PFSK-1 (cell line): ENCODE data around the gene AP3S1.

Experiments used
- POLR2AphosphoS5 ChIP-seq: IDR thresholded peaks from 2 replicates; pipeline ENCODE4 v1.6.1; 2012; ENCODE audit warnings: low read depth, mild to moderate bottlenecking, control low read depth, low read length, moderate library complexity
- SIN3A ChIP-seq: IDR thresholded peaks from 2 replicates; pipeline ENCODE4 v1.6.1; 2012; ENCODE audit warnings: mild to moderate bottlenecking, low read length, moderate library complexity, borderline replicate concordance; ENCODE audit not compliant: insufficient read depth
- TAF1 ChIP-seq: IDR thresholded peaks from 2 replicates; pipeline ENCODE4 v1.6.1; 2012; ENCODE audit warnings: low read length, control low read depth, borderline replicate concordance; ENCODE audit not compliant: insufficient read depth
- TF ChIP-seq, protein P1 (sequence below), 2 experiments: IDR thresholded peaks; 2 replicates each; pipeline versions ENCODE4 v1.6.1 to v1.8.0; 2011 to 2012; ENCODE audit warnings: low read depth in 2 of 2, low read length in 2 of 2, control low read depth in 1 of 2, inconsistent platforms in 1 of 2, mild to moderate bottlenecking in 1 of 2, moderate library complexity in 1 of 2; ENCODE audit not compliant: insufficient read depth in 1 of 2

DNA sequence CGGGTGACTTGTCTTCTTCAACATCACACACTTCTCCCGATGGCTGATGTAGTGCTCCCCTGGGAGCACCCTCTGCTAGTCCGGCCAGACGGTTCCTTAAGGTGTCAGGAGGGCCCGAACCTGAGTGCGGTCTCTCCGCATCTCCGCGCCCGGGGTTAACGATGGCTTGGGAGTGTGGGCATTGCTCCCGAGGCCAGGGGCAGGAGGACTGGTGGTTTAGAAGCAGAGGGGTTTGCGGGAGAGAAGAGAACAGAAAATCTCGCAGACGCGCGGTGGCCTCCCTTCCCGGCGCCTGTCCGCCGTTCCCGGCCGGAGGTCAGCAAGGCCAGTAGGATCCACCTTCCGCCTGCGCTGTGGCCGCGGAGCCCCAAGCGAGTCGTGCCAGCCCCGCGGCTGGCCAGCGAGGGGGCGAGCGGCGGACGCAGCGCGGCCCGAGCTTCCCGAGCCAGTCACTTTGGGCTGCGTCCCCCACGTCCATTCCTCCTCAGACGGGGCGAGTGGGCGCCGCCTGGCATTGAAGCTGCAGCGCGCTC, 26.0 kb upstream of the AP3S1 start:
- TF ChIP-seq POLR2AphosphoS5 (no peak), TAF1 (no peak), SIN3A (no peak)
- TF ChIP-seq, protein P1, sequence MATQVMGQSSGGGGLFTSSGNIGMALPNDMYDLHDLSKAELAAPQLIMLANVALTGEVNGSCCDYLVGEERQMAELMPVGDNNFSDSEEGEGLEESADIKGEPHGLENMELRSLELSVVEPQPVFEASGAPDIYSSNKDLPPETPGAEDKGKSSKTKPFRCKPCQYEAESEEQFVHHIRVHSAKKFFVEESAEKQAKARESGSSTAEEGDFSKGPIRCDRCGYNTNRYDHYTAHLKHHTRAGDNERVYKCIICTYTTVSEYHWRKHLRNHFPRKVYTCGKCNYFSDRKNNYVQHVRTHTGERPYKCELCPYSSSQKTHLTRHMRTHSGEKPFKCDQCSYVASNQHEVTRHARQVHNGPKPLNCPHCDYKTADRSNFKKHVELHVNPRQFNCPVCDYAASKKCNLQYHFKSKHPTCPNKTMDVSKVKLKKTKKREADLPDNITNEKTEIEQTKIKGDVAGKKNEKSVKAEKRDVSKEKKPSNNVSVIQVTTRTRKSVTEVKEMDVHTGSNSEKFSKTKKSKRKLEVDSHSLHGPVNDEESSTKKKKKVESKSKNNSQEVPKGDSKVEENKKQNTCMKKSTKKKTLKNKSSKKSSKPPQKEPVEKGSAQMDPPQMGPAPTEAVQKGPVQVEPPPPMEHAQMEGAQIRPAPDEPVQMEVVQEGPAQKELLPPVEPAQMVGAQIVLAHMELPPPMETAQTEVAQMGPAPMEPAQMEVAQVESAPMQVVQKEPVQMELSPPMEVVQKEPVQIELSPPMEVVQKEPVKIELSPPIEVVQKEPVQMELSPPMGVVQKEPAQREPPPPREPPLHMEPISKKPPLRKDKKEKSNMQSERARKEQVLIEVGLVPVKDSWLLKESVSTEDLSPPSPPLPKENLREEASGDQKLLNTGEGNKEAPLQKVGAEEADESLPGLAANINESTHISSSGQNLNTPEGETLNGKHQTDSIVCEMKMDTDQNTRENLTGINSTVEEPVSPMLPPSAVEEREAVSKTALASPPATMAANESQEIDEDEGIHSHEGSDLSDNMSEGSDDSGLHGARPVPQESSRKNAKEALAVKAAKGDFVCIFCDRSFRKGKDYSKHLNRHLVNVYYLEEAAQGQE (IDR thresholded peaks at IDR 0.05; ENCODE audit: insufficient read depth in 1 of 2, low read depth in 2 of 2, low read length in 2 of 2), result no peak
